ENCODE measurements around the gene TEDC1.

The TEDC1 gene, protein sequence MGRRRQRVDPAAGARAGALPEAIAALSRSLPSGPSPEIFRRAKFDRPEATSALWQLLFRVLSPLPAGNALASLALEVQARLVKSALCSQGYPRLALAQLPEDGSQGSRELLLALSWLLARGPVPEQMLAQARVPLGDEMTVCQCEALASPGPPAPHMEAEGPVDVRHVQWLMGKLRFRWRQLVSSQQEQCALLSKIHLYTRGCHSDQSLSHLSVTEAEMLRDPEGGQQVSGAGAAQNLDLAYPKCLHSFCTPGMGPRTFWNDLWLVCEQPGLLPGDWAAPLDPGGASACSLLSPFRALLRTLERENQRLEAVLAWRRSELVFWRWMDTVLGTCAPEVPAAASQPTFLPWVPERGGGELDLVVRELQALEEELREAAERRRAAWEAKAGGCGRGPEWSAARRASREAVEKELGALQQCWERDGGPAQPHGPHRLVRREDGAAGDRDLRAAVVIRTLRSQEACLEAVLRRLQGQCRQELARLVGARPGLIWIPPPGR

DNA sequence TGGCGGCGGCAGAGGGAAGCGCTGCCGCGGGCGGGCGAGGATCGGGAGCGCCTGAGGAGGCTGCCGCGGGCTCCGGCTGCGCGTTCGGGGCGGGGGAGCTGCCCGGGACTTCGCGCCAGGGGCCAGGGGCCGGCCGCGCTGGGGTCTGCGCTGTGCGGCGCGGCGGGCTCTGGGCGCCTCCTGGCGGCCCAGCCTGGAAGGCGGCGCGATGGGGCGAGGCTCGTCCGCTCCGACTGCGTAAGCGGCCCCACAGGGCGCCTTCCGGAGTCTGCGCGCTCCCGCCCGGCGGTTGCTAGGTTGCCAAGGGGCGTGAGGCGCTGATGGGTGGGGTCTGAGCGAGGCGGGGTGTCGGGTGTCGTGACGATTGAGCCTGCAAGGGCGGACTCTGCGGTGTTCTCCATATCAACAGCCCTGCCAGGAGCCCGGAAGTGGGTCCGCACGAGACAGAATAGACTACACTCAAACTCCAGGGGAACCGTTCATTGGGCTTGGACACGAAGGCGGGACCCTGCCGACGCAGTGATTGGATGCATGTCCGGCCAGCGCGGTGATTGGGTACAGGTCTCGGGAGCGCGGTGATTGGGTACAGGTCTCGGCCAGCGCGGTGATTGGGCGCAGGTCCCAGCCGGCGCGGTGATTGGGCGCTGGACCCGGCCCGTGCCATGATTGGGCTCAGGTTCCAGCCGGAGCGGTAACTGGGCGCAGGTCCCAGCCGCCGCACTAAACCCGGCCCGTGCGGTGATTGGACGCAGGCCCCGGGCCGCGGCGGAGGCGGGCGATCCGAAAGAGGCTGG is at the start of gene TEDC1:
Gene TEDC1 (plus strand): TSS at position 675 of the 794 bp plus-strand sequence. CDS start 130 bp downstream, outside the sequence.
- peak; percentile 99 to 100 for DNase-seq

DNA sequence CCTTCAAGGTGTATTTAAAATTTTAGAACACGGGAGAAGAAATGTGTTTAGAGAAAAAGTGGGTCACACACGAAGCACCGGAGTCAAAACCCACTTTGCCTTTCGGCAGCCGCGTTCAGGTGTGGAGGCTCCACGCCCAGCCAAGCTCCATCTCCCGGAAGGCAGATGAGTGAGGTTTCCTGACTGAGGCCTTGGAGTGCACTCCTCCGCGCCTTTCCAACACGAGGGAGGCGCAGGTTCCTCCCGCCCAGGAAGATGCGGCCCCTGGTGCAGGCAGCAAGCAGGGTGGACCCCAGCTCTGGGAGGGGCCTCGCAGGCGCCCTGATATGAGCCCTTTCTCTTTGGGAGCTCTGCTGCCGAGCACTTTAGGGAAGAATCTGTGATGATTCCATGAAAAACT is 48.9 kb upstream of the TEDC1 start:
- DNase-seq: no peak

DNA sequence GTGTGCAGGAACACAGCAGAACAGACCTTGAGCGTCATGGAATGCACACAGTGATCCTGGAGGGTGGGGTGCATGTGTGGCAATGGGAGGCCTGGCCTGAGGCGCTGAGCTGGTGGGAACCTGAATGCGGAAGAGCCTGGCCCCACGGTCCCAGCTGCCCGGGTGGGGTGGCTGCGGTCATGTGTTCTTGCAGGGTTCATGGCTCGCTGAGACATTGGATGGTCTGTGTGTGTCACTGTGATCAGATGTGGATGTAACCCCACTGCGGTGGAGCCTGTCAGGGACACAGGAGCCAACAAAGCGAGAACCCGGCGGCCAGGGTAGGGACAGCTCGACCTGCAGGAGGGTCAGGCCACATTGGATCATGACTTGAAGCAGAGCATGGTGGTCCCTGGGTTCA is 48.2 kb upstream of the TEDC1 start:
- no peak for DNase-seq

DNA sequence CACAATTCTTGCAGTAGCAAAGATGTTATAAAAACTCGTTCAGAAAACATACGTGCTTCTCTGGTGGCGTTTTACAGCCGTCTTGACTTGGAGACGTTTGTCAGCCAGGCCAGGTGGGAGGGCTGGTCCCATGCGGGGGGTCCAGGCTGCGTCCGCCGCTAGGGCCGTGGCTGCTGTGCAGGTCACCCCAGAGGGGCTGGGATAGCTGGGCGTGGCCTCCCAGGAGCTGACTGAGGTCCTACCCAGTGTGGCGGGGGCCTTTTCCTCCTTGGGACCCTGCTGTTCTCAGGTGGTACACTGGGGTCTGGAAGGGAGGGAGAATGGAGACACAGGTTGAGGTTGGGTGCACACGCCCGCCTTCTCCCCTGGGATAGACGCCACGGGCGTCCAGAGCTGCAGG is 46.2 kb upstream of the TEDC1 start:
- DNase-seq: no peak

DNA sequence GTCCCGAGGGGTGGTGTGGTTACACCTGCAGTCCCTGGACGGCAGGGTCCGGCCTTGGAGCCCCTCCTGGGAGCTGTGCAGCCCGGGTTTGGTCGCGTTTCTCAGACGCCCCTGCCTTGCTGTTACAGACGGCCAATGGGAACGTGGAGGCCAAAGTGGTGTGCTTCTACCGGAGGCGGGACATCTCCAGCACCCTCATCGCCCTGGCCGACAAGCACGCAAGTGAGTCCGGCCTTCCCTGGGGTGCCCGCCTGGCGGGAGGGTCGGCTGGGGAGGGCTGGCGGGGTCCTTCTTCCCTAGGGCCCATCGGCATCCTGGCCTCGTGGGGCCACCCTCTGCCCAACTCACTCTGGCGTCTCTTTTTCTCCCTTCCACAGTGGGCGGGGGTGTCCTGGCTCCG is 45.8 kb upstream of the TEDC1 start:
- no peak for DNase-seq

DNA sequence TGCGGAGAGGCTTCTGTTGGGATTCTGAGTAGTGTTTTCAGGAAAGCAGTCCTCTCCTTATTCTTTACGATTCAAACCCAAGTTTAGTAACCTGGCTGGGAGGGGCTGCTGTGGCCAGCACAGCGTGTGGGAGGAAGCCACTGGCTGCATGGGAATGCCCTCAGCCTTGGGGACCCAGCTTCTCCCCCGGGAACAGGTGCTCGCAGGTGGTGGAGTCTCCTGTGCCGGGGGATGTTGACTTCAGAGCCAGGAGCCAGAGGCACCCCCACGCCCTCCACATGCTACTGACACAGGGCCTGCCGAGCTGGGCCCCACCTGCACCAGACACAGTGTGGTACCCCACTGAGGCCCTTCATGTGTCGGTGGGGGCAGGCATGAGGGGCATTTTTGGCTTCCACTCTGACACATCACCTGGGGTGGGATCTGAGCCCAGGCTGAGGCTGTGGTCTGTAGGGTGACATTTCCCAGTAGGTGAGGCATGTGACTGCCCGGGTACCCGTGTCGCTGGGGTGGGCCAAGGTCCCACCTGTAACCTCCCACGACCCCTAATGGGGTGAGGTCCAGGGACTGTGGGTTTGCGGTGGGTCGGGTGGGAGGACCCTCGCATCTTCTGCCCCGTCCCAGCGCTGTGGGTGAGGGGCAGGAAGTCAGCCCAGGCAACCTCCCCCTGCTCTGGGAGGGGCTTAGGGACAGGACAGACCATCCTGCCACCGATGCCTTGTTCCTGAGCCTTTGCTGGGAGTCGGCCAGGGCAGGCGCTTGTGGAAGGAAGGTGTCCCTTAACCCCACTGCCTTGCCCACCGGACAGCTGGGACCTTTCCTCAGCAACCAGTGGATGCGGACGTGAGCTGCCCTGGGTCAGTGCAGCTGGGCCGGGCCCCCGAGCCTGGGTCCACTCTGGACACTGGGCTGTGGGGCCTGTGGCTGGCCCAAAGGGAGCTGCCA is 44.9 kb upstream of the TEDC1 start:
- no peak for DNase-seq

DNA sequence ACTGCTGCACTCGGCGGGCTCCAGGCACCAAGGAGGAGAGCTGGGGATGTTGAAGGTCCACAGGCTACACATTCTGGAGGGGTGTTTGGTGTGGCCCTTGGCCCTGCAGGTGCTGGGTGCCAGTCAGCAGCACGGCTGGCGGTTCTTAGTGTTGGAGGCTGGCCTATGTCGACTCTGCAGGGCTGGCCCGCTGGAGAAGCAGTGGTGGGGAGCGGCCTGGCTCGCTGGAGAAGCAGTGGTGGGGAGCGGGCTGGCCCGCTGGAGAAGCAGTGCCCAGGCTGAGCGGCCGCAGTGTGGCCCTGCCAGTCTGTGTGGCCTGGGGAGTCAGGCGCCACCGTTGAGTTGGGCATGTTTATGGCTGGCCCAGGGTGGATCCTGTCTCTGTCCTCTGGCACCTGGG is 44.1 kb upstream of the TEDC1 start:
- DNase-seq: no peak

DNA sequence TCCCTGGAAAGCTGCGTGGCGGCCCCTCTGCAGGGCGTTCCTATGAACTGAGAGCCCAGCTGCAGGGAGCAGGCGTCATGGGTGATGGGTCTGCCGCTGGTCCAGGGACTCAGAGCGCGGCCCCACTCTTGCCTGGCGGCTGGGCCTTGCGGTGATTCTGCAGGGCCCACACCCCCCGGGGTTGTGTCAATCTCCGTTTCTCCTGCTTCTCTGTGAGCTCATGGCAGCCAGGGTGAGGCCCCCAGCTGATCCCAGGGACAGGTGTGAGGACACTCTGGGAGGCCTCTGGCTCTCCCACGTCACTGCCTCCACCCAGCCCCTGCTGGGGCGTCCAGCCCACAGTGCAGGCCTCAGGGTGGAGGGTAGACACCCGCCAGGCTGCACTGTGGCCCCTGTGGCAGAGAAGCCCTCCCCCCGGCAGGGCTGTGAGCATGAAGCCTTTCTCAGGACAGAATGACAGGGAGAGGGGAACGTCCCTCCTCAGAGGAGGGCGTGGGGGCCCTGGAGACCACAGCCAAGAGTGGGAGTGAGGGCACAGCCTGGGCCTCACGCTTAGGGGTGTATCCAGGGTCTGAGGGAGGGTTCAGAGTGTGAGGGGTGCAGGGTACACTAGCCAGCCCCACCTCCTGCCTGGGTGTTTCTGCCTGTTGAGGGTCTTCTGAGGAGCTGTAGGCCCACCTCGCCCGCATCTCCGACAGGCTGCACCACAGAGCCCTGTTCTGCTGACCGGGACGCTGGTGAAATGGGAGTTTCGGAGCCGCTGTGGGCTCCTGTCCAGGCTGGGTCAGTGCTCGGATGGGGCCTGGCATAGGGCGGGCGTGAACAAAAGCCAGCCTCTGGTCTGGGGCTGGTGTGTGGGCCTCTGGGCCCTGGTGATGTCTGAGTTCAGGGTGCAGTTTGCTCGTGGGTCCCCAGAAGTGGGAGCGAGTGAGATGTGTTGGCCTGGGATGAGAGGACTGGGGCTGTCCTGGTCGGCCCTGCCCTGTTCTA is 43.1 kb upstream of the TEDC1 start:
- DNase-seq: no peak

DNA sequence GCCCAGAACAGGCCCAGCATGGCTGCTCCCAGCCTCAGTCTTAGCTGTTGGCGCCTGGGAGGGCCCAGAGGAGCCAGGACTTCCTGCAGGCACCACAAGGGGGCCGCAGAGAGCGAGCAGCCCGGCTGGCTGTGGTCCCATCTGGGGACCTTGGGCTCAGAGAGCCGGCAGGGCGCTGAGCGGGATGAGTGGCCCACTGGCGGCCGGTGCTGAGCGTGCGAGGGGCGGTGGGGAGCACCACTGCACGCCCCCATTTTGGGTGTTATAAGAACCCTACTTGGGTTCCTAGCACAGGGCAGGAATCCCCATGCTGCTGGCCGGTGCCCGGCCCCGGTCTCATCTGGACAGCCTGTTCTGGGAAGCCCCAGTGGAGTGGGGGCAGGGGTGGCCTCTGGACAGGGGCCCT is 42.3 kb upstream of the TEDC1 start:
- peak; percentile 18 to 68 for DNase-seq

DNA sequence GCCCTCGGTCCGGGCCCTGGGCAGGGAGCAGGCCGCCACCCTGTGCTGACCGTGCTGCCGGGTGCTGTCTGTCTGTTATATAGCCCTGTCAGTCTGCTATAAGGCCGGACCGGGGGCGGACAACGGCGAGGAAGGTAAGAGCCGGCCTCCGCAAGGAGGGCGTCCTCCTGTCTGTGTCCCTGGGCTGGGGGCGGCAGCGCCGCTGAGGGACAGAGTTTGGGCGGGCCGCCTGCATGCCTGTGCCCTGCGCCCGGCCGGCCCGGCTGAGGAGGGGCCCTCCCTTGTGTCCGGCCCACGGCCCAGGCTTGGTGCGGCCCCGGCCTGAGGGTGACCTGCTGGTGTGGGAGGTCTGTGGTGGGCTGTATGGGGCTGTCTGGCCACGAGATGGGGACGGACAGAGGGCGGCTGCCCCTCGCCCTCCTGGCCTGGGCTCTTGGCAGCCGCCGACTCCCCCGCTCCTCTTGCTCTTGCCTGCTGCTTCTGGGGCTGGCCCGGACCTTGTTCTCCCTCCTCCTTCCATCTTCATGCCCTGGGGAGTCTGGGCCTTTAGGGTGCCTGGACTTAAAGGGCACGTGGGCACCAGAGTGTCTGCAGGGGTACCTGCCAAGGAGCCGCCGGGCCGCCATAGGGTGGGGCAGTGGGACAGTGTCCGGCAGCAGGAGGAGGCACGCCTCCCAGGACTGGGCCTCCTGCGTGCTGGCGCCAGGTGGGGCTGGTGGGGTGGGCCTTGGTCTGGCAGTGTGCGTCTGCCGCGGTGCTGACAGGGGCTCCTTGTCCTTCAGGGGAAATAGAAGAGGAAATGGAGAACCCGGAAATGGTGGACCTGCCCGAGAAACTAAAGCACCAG is 41.5 kb upstream of the TEDC1 start:
- no peak for DNase-seq

DNA sequence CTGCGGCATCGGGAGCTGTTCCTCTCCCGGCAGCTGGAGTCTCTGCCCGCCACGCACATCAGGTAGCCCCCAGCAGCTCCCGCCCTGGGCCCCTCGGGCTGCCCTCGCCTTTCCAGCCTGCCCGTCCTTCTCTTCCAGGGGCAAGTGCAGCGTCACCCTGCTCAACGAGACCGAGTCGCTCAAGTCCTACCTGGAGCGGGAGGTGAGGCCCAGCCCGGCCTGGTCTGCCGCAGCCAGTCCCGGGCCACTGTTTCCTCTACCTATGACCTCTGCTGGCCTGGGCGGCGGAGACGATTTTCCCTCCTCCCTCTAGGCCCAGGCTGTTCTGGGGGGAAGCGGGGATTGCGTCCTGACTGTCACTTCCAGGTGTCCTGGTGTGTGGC is 40.9 kb upstream of the TEDC1 start:
- no peak for DNase-seq

DNA sequence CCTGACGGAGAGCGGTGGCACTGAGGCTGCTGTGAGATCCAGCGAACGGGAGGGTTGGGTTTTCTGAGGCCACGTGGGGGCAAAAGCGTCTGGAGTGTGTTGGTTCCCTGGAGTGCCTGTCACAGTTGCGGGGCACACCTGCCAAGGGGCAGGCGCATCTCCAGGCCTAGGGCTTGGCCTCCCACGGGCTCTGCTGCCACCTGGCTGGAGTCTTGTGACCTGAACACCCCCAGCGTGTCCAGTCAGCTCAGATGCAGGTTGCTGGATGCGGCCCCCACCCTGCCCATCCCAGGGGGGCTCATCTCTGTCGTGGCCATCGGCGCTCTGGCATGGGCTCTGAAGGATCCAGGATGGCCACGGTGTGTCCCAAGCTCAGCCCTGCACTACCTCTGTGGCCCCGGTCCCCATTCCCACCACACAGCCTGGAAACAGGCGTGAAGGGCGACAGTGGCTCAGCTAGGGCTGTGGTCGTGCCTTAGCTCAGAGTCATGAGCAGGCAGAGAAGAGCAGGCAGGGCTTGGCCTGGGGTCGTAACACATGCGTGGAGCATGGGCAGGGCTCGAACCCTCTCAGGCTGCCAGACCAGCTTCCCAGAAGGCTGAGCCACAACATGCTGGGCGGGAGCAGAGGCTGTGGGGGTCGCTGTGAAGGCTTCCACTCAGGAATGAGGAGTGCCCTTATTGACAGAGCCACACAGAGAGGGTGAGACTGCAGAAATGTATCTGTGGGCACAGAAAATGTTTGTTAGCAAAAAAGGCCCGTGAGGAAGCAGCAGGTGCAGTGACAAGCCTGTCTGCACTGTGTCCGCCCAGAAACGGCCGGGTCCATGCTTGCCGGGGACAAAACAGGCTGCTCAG is 40.0 kb upstream of the TEDC1 start:
- no peak for DNase-seq

DNA sequence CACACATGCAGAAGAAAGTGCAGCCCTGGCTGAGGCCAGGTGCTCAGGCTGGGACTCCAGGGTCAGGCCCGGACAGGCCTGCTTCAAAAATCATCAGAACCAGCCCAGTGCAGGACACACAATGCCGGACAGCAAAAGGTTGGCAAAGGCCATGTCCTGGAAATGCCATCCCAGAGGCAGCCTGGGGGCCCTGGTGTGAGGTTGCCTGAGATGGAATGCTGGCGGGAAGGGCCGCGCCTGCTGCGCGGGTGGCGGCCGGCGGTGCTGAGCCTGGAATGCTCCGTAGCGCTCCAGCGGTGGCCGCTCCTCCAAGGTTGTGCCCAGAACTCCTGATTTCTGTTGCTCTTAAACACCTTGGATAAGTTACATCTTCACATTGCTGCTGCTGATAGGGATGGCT is 38.1 kb upstream of the TEDC1 start:
- no peak for DNase-seq

DNA sequence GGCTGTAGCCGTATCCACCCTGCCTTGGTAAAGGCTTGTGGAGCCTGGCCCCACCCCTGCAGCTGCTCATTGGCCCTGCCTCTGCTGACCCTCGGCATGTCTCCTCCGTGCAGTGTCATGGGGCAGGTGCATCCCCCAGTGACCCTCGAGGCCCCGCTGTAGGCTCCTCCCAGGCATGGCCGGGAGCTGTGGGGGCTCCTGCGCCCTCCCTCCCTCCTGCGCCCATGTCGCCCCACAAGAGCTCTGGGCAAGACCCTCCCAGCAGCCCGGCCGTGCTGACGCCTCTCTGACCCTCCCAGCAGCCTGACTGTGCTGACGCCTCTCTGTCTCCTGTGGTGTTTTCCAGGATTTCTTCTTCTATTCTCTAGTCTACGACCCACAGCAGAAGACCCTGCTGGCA is 37.2 kb upstream of the TEDC1 start:
- no peak for DNase-seq

DNA sequence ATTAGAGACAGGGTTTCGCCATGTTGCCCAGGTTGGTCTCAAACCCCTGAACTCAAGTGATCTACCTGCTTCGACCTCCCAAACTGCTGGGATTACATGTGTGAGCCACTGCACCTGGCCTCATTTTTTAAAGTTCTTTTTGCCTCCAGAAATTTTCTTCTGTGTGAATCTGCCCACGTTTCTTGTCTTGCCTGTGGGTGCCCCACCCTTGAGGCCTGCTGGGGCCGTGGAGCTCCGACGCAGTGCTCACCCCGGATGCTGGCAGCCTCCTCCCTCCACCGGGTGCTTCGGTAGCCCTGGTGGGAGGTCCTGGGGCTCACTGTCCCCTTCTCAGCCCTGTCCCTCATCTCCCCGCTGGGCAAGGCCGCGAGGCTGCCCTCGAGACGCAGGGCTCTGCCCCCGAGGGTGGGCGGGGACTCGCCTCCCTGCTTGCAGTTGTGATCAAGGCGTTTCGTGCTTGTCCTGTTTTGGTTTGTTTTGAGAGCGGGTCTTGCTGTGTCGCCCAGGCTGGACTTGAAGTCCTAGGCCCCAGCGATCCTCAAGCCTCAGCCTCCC is 35.9 kb upstream of the TEDC1 start:
- no peak for DNase-seq

DNA sequence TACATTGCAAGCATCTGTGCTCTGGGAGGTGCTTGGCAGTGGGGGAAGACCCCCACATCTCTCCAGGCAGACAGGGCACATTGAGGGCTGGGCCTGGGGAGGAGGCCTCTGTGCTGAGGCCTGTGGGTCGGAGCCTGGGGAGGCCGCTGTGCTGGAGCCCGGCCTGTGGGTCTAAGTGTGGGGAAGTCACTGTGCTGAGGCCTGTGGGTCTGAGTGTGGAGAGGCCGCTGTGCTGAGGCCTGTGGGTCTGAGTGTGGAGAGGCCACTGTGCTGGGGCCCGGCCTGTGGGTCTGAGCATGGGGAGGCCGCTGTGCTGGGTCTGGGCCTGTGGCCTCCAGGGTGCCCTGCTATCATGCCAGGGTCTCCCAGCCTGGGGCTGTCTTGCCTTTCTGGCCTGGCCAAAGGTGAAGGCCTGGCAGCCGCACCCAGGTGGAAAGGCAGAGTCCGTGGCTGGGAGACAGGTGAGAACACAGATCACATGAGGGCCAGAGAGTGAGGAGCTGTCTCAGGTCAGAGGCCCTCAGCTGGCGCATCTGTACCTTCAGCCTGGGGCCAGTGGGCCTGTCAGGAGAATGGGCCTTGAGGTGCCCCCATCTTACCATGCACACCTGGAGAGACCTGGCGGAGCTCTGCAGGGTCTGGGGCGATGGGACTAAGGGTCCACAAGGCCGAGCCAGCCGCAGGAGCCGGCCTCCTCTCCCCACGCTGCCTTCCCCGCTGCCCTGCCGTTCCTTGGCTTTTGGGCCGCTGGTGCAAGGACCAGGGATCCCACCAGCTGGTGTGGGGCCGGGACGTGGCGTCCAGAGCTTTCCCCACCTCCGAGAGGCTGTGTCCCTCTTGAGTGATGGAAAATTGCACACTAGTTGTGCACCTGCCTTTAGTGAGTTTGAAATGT is 35.0 kb upstream of the TEDC1 start:
- no peak for DNase-seq

DNA sequence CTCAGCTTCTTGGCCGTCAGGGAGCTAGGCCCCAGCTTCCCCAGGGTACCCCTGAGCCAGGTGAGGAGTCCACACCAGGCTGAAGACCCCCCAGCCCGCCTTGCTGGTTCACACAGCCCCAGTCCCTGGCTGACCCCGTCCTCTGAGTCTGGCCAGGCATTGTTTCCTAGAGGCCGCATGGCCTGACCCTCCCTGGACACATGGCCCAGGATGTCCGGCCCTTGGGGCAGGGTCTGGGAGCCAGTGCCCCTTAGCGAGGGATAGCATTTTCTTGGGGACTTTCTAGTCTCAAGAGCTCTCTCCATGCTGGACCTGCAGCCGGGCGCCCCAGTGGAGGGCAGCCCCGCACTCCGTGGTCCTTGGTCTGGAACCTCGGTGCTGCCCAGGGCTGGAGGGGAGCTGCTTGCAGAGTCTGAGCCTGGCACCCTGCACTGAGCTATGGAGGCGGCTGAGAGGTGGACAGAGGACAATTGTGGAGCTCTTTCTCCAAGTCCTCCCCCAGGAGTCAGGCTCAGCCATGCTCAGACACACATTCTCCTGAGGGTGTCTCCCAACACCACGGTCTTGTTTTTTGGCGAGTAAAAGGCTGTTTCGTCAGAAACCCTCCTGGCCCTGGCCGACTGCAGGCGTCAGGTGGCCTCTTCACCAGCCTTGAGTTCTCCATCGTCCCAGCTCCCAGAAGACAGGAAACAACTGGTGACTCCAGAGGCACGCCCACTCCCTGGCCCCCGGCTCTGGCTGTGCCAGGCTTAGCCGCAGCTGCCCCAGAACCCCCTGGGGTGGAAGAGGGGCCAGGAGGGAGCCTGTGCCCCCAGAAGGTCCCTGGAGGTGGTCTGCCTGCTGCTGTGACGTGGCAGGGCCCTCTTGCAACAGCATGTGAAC is 34.1 kb upstream of the TEDC1 start:
- no peak for DNase-seq
